Measurements from ENCODE around the gene PLA2G4B. TPM values are rescaled to one million over a fixed set of nuclear protein-coding genes. Genes with fewer than 3 reads are reported as not detected.

Gene PLA2G4B, protein sequence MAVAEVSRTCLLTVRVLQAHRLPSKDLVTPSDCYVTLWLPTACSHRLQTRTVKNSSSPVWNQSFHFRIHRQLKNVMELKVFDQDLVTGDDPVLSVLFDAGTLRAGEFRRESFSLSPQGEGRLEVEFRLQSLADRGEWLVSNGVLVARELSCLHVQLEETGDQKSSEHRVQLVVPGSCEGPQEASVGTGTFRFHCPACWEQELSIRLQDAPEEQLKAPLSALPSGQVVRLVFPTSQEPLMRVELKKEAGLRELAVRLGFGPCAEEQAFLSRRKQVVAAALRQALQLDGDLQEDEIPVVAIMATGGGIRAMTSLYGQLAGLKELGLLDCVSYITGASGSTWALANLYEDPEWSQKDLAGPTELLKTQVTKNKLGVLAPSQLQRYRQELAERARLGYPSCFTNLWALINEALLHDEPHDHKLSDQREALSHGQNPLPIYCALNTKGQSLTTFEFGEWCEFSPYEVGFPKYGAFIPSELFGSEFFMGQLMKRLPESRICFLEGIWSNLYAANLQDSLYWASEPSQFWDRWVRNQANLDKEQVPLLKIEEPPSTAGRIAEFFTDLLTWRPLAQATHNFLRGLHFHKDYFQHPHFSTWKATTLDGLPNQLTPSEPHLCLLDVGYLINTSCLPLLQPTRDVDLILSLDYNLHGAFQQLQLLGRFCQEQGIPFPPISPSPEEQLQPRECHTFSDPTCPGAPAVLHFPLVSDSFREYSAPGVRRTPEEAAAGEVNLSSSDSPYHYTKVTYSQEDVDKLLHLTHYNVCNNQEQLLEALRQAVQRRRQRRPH
- 0.78 to 2.1 TPM (median 1.7 TPM) in 5 replicates for total RNA-seq (2022; extraction: Qiagen RNA extraction)

DNA sequence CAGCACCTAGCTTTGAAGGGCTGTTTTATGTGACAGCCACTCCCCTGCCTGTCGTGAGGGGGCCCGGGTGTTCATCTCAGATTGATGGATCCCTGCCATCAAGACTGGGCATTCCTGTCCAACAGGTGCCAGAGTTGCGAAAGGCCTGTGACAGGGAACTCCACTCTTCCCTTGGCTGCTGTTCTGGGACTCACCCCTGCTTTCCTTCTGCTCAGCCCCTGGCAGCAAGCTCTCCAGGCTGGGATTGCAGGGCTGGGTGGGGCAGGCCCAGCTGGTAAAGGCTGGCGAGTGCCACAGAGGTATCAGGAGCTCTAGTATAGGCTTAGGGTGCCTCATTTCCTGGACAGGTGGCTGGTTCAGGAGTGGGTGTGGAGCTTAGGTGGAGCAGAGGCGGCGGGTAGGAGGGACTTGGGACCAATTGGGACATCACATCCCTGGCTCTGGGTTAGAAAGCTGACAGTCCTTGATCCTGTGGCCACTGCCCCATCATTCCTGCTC is at the start of gene PLA2G4B:
TSS of gene PLA2G4B (plus strand) at position 448 of the 498 bp plus-strand sequence. CDS start 67 bp downstream, outside the sequence.

DNA sequence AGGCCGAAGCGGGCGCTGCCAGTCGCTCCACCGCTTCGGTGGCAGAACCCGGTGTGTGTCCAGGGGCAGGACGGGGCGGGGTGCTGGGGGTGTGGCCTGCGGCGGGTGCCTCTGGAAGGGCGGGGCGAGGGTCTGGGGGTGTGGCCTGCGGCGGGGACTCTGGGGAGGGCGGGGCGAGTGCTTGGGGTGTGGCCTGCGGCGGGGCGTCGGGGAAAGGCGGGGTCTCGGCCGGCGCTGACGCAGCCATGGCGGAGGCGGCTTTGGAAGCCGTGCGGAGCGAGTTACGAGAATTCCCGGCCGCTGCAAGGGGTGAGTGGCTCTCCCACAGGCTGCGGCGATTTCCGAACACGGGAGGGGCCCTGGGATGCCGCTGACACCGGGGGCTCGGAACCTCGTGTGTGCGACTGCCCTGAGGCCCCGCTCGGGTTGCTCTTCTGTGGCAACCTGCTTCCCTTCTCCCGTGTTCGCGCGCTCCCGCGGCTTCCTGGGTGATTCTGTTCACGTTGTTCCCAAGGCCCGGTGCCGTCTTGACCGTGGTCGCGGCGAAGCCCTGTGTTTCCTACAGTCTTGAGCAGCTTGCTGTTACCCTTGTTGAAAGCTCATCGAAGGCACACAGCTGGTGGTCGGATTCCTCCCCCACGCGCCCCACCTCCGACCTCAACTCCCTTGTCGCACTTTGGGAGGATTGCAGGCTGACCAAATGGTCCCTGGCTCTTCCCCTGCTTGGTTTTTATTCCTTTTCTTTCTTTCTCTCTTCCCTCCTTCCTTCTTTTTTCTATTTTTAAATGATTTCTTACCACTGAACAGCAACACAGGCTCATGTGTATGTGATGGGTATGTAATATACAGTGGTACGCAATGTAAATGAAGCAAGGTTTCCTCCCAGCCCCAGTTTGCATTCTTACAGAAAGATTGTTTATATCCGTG is 10.5 kb upstream of the PLA2G4B start, which contains the start of gene JMJD7:
TSS of gene JMJD7 (plus strand) at position 213 of the 927 bp plus-strand sequence. CDS start at position 246, 33 bp downstream.

DNA sequence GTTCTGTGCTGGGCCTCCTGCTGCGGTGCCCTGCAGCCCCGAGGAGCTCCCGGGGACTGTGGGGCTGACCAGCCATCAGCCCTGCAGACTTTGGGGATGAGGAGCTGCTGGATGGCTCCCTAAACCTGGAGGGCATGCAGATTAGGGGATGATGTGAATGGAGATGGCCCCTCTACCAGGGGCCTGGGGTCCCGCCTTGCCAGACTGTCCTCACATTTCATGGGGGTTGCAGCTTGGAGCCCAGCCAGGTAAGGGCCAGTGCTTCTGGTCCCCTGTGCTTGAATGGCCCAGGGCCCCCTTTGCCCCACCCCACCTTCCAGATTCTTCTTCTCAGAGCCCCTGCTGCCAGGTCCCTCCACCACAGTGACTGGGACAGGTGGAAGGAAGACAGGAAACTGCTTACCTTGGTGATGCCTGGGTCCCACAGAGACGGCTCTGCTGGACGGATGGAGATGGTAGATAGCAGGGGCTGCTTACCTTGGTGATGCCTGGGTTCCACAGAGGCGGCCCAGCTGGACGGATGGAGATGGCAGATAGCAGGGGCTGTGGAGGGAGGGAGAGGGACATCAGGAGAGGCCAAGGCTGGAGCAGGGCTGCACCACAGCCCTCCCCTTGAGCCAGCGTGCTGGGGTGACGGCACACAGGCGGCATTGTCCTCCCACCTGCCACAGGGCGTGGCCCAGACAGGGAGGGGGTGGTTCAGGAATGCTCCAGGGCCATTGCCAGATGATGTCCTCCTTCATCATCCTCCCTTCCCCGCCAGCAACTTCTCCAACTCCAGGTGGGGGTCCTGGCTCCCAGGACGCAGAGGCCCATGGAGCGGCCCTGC is 55.0 kb downstream of the PLA2G4B start, which contains the start of gene SPTBN5:
TSS of gene SPTBN5 (minus strand) at position 632 of the 829 bp plus-strand sequence. CDS start at position 76, 556 bp downstream.

Other genes with a start within 250 kb of the PLA2G4B start
- gene MGA, start 178.4 kb upstream of the PLA2G4B start, total RNA-seq (2022; extraction: Qiagen RNA extraction) = 5.9 to 7.7 TPM (median 6.3 TPM) in 5 replicates
- 3.0 to 6.0 TPM (median 4.2 TPM) in 5 replicates for gene MAPKBP1, start 64.4 kb upstream of the PLA2G4B start, total RNA-seq (2022; extraction: Qiagen RNA extraction)
- gene JMJD7, start 10.8 kb upstream of the PLA2G4B start, total RNA-seq (2022; extraction: Qiagen RNA extraction) = 2.5 to 3.7 TPM (median 2.8 TPM) in 5 replicates
- 0.16 to 0.34 TPM (median 0.25 TPM) in 5 replicates for gene SPTBN5, start 55.2 kb downstream of the PLA2G4B start, total RNA-seq (2022; extraction: Qiagen RNA extraction)
- gene EHD4, start 133.7 kb downstream of the PLA2G4B start, total RNA-seq (2022; extraction: Qiagen RNA extraction) = 9.9 to 12.4 TPM (median 11.5 TPM) in 5 replicates
- not detected in 5 replicates for gene PLA2G4E, start 182.2 kb downstream of the PLA2G4B start, total RNA-seq (2022; extraction: Qiagen RNA extraction)

Data from A549 treated with Mapracorat at 1 μM for 4 hours (cell line).